Endothelial cell (in vitro differentiated cells): ENCODE results near the gene EDIL3. TPM values are rescaled to one million over a fixed set of nuclear protein-coding genes. Genes with fewer than 3 reads are reported as not detected.

ENCODE experiments used
- DNase-seq: peaks from one replicate; pipeline ENCODE4 v3.0.0; 2021; ENCODE audit warnings: low spot score
- H3K27ac Mint-ChIP-seq: one replicate; pipeline ENCODE4 v1.8.0; 2021; ENCODE audit warnings: mixed read lengths, inconsistent platforms; ENCODE audit not compliant: unreplicated experiment
- H3K27me3 Mint-ChIP-seq: one replicate; pipeline ENCODE4 v1.8.0; 2021; ENCODE audit warnings: mild to moderate bottlenecking, moderate library complexity, mixed read lengths, inconsistent platforms; ENCODE audit not compliant: unreplicated experiment
- H3K36me3 Mint-ChIP-seq: one replicate; pipeline ENCODE4 v1.8.0; 2021; ENCODE audit warnings: mild to moderate bottlenecking, low read depth, mixed read lengths, inconsistent platforms; ENCODE audit not compliant: unreplicated experiment
- H3K4me1 Mint-ChIP-seq: one replicate; pipeline ENCODE4 v1.8.0; 2021; ENCODE audit warnings: mild to moderate bottlenecking, mixed read lengths, inconsistent platforms; ENCODE audit not compliant: unreplicated experiment
- H3K4me3 Mint-ChIP-seq: one replicate; pipeline ENCODE4 v1.8.0; 2021; ENCODE audit warnings: mild to moderate bottlenecking, mixed read lengths, inconsistent platforms; ENCODE audit not compliant: unreplicated experiment
- H3K9me3 Mint-ChIP-seq: one replicate; pipeline ENCODE4 v1.8.0; 2021; ENCODE audit warnings: mixed read lengths, inconsistent platforms; ENCODE audit not compliant: unreplicated experiment
- CTCF ChIP-seq: fragments of 200-600 bp; sonication (generic); IDR thresholded peaks from one replicate; pipeline ENCODE4 v1.5.0; 2021; ENCODE audit warnings: antibody characterized with exemption; ENCODE audit not compliant: unreplicated experiment
- total RNA-seq: library from RNA; stranded (reverse); fragmentation: NEBNext Ultra II Directional; extraction: Animal tissue kit (Norgen Biotek cat#: 25700); gene quantifications from one replicate; pipeline ENCODE4 v1.2.1, GENCODE V29; 2021; ENCODE audit not compliant: unreplicated experiment

Gene EDIL3
- total RNA-seq, 1 donor from 2014 or later = 74.6 TPM

DNA sequence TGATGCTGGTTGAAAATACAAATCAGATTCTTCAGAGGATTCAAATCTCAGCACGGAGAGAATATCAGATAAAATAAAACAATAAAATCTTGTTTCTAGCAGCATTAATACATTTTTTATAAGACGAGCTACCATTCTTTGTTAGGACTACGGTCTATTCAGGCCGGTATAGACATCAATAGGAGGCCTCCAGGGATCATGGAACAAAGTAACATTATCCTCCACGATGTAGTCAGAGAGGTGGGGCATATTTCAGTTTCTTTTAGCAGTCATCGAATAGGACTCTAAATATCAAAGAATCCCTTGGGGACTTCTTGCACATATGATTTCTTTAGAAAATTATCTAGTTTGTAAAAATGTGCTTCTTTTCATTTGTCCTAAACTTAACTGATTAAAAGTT, 438.2 kb downstream of the EDIL3 start:
- Mint-ChIP-seq H3K27me3 (no peaks in the 10 kb centered on the region), H3K9me3 (no peaks in the 10 kb centered on the region), H3K36me3 (no peaks in the 10 kb centered on the region), H3K4me1 (no peaks in the 10 kb centered on the region), H3K27ac (no peak overlapping the region), H3K4me3 (no peak overlapping the region)
- no peak for DNase-seq
- TF ChIP-seq CTCF = no peak

DNA sequence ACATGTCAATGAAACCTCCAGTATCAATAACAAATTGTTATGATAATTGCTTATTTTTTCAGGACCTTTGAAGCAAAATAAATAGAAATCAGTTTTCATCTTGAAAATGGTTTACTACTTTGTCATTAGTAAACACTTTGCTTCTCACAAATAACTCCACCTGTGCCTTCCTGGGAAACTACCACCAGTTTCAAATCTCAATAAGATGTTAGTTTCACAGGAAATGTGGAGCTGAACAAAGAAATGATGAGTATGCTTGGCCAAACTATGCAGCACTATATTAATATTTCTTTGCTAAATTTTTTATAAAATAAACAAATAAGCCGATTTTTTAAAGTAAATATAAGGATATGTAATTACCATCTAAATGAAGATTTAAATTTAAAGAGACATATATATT, 442.5 kb downstream of the EDIL3 start:
- no peak for TF ChIP-seq CTCF
- Mint-ChIP-seq H3K9me3 (no peaks in the 10 kb centered on the region), H3K27me3 (no peaks in the 10 kb centered on the region), H3K4me1 (peaks cover 2% of the 10 kb centered on the region), H3K36me3 (no peaks in the 10 kb centered on the region), H3K4me3 (no peak overlapping the region), H3K27ac (no peak overlapping the region)
- no peak for DNase-seq

DNA sequence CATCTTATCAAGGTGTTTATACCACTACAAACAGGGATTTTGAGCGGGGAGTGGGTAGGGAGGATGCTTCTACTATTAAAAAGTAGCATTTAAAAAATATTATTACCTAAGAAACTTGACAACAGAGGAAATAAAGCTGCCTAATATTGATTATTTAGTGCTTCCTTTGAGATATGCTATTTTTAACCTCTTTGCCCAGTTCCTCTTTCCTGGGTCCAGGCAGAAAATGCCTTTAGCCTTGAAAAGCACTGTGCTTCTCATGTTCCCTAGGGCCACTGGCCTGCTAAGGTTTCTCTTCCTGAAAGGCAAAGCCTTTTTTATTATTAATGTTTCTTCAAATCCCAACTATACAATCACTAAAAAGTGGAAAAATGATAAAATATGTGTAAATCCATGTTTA, 446.8 kb downstream of the EDIL3 start:
- Mint-ChIP-seq H3K4me1 (peaks cover 2% of the 10 kb centered on the region), H3K27me3 (no peaks in the 10 kb centered on the region), H3K27ac (no peak overlapping the region), H3K36me3 (no peaks in the 10 kb centered on the region), H3K4me3 (no peak overlapping the region), H3K9me3 (no peaks in the 10 kb centered on the region)
- TF ChIP-seq CTCF = no peak
- no peak for DNase-seq

DNA sequence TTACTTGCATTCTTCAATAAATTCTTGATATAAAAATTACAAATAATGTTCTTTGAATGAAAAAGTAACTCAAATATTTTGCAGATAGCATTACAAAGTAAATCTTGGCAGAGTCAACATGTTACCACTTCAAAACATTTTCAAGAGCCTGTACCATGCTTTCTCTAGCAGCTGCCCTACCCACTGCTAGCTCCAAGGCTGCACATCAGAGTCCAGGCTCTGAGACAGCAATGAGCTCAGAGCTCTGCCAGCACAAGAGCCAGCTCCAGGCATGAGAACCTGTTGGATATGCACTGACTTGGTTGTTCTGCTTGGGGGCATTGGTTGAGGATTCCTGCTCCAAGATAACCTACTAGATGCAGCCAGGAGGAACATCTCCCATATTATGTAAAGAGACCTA, 452.7 kb downstream of the EDIL3 start:
- no peak for DNase-seq
- Mint-ChIP-seq H3K4me3 (no peak overlapping the region), H3K27ac (no peak overlapping the region), H3K9me3 (no peaks in the 10 kb centered on the region), H3K36me3 (no peaks in the 10 kb centered on the region), H3K27me3 (peaks cover 2% of the 10 kb centered on the region), H3K4me1 (peaks cover 8% of the 10 kb centered on the region)
- no peak for TF ChIP-seq CTCF

GRCh38 chr5:83927140-83927733, 457.4 kb downstream of the EDIL3 start:
- peak overlapping the region; percentile 15 for H3K27ac Mint-ChIP-seq
- no peaks in the 10 kb centered on the region for H3K9me3 Mint-ChIP-seq
- H3K4me1 Mint-ChIP-seq = peaks cover 42% of the 10 kb centered on the region
- peak; percentile 84 for DNase-seq
- H3K4me3 Mint-ChIP-seq = no peak overlapping the region
- TF ChIP-seq CTCF = peak; percentile 88
- peaks cover 4% of the 10 kb centered on the region for H3K36me3 Mint-ChIP-seq
- H3K27me3 Mint-ChIP-seq = peaks cover 4% of the 10 kb centered on the region
